ENCODE data around the gene IFNGR2. TPM values are rescaled to one million over a fixed set of nuclear protein-coding genes. Genes with fewer than 3 reads are reported as not detected.

The IFNGR2 gene
- total and polyA plus RNA-seq, 2 donors (not counting 3 experiments of a cell fraction or from before 2014, with no cell fraction given): 44.2 to 46.1 TPM

- Histone ChIP-seq H3K4me2 (ENCODE audit: insufficient read depth, low read length) (no peak overlapping the region), H4K20me1 (replicated peaks; ENCODE audit: control insufficient read depth, extremely low read depth, insufficient read depth, low read length) (no peaks in the 10 kb centered on the region), H3K4me1 (ENCODE audit: control insufficient read depth, extremely low read depth, insufficient read depth, low read length) (peaks cover 12% of the 10 kb centered on the region), H3K9me3 (replicated peaks; ENCODE audit: control insufficient read depth, insufficient read depth, low read length) (peaks cover 4% of the 10 kb centered on the region), H3K27me3 (ENCODE audit: control insufficient read depth in 2 of 2, insufficient read depth in 2 of 2, low read length in 2 of 2) (no peaks in the 10 kb centered on the region), H3K27ac (ENCODE audit: insufficient read depth, low read depth, low read length) (no peak overlapping the region), H3K79me2 (ENCODE audit: control insufficient read depth, insufficient read depth, low read length) (no peaks in the 10 kb centered on the region), H3K4me3 (replicated peaks in 1 of 3; ENCODE audit: insufficient read depth in 1 of 3, low read depth in 1 of 3, low read length in 3 of 3) (no peak overlapping the region), H2AFZ (ENCODE audit: low read depth, low read length) (no peak overlapping the region), H3K9ac (replicated peaks; ENCODE audit: extremely low read depth, insufficient read depth, low read length) (no peak overlapping the region), H3K36me3 (ENCODE audit: control insufficient read depth in 2 of 2, extremely low read depth in 1 of 2, insufficient read depth in 2 of 2, low read length in 2 of 2) (no peaks in the 10 kb centered on the region), H3K9me1 (replicated peaks; ENCODE audit: control insufficient read depth, extremely low read depth, insufficient read depth, low read length) (no peaks in the 10 kb centered on the region)
- no peak for FAIRE-seq
- TF ChIP-seq GATA2 (IDR thresholded peaks at IDR 0.05; ENCODE audit: insufficient read depth, insufficient read length, low read depth, low read length) (no peak), EZH2 (IDR thresholded peaks at IDR 0.05; ENCODE audit: borderline replicate concordance, low read depth, low read length, severe bottlenecking) (no peak), POLR2AphosphoS5 (IDR thresholded peaks at IDR 0.05; ENCODE audit: insufficient read depth, low read depth, low read length) (no peak)
- dilution Hi-C loops (cut with MboI; ENCODE audit: extremely low pct_ligation_motif_present, low sequenced_read_pairs): no loop called here
- ChIA-PET CTCF (interaction anchor here (0.8 to 2.9 kb wide), 3 partner anchors 10 to 171 kb away, joined by 3 to 24 read pairs (median 7); no protein-coding TSS in a partner anchor), POLR2A (no interaction called here)
- intact Hi-C loops (cut with micrococcal nuclease): no loop called here
- BruUV-seq (replicated peaks): no TSS peak
- DNase-seq (ENCODE audit: low read depth, low spot score): no peak
Observed at GRCh38 chr21:33371366-33371765, 31.8 kb upstream of the IFNGR2 start.

GRCh38 chr21:33372582-33372981, 30.6 kb upstream of the IFNGR2 start:
- H3K9me1 ChIP-seq (replicated peaks; ENCODE audit: control insufficient read depth, extremely low read depth, insufficient read depth, low read length): no peaks in the 10 kb centered on the region
- ChIA-PET POLR2A (no interaction called here), CTCF (interaction anchor here (0.7 to 2.3 kb wide), 3 partner anchors 12 to 173 kb away, joined by 3 to 12 read pairs (median 7); no protein-coding TSS in a partner anchor)
- no peaks in the 10 kb centered on the region for H3K36me3 ChIP-seq (ENCODE audit: control insufficient read depth in 2 of 2, extremely low read depth in 1 of 2, insufficient read depth in 2 of 2, low read length in 2 of 2)
- no peaks in the 10 kb centered on the region for H3K79me2 ChIP-seq (ENCODE audit: control insufficient read depth, insufficient read depth, low read length)
- FAIRE-seq (no peak), DNase-seq (ENCODE audit: low read depth, low spot score) (no peak)
- BruUV-seq (replicated peaks): no TSS peak
- no peak overlapping the region for H3K9ac ChIP-seq (replicated peaks; ENCODE audit: extremely low read depth, insufficient read depth, low read length)
- no peak overlapping the region for H3K27ac ChIP-seq (ENCODE audit: insufficient read depth, low read depth, low read length)
- H3K4me3 ChIP-seq (replicated peaks in 1 of 3; ENCODE audit: insufficient read depth in 1 of 3, low read depth in 1 of 3, low read length in 3 of 3): no peak overlapping the region
- dilution Hi-C loops (cut with MboI; ENCODE audit: extremely low pct_ligation_motif_present, low sequenced_read_pairs) (no loop called here), intact Hi-C loops (cut with micrococcal nuclease) (no loop called here)
- H4K20me1 ChIP-seq (replicated peaks; ENCODE audit: control insufficient read depth, extremely low read depth, insufficient read depth, low read length): no peaks in the 10 kb centered on the region
- H3K27me3 ChIP-seq (ENCODE audit: control insufficient read depth in 2 of 2, insufficient read depth in 2 of 2, low read length in 2 of 2): no peaks in the 10 kb centered on the region
- H2AFZ ChIP-seq (ENCODE audit: low read depth, low read length): no peak overlapping the region
- no peaks in the 10 kb centered on the region for H3K9me3 ChIP-seq (replicated peaks; ENCODE audit: control insufficient read depth, insufficient read depth, low read length)
- no peak overlapping the region for H3K4me2 ChIP-seq (ENCODE audit: insufficient read depth, low read length)
- TF ChIP-seq GATA2 (IDR thresholded peaks at IDR 0.05; ENCODE audit: insufficient read depth, insufficient read length, low read depth, low read length): no peak
- no peak for TF ChIP-seq EZH2 (IDR thresholded peaks at IDR 0.05; ENCODE audit: borderline replicate concordance, low read depth, low read length, severe bottlenecking)
- TF ChIP-seq POLR2AphosphoS5 (IDR thresholded peaks at IDR 0.05; ENCODE audit: insufficient read depth, low read depth, low read length): no peak
- no peak for TF ChIP-seq POLR2A (IDR thresholded peaks at IDR 0.05; ENCODE audit: low read depth, low read length)
- TF ChIP-seq MYC (IDR thresholded peaks at IDR 0.05; ENCODE audit: low read depth, low read length): no peak
- TF ChIP-seq MAX (IDR thresholded peaks at IDR 0.05; ENCODE audit: insufficient read depth, insufficient read length): no peak
- no peak for TF ChIP-seq FOS (IDR thresholded peaks at IDR 0.05; ENCODE audit: borderline replicate concordance, insufficient read depth, low read length)
- TF ChIP-seq CTCF (IDR thresholded peaks at IDR 0.05; ENCODE audit: extremely low read depth in 1 of 2, insufficient read depth in 1 of 2, low read depth in 1 of 2, low read length in 2 of 2): no peak
- TF ChIP-seq JUN (IDR thresholded peaks at IDR 0.05; ENCODE audit: borderline replicate concordance, insufficient read depth, insufficient read length, low read depth): no peak
- H3K4me1 ChIP-seq (ENCODE audit: control insufficient read depth, extremely low read depth, insufficient read depth, low read length): peaks cover 12% of the 10 kb centered on the region

Measured in endothelial cell of umbilical vein (primary cell).